ENCODE results near the gene PPP1R13B. TPM values are rescaled to one million over a fixed set of nuclear protein-coding genes. Genes with fewer than 3 reads are reported as not detected.
"Not testable (repeated sequence)": the region's sequence is repeated elsewhere in the genome, so short reads cannot be mapped to it uniquely, and the experiment has no call there.

PPP1R13B gene
- total RNA-seq, 3 donors from 2014 or later: 6.4 to 21.8 (median 18.4) TPM

GRCh38 chr14:103695296-103696069, 151.9 kb downstream of the PPP1R13B start:
- Histone ChIP-seq H3K27ac (no peak overlapping the region), H3K4me1 (peaks cover 3 to 16% of the 10 kb centered on the region in 2 donors), H3K9me3 (no peaks in the 10 kb centered on the region), H3K4me3 (no peak overlapping the region), H3K27me3 (no peaks in the 10 kb centered on the region), H3K36me3 (no peaks in the 10 kb centered on the region)
- no peak for DNase-seq (ENCODE audit: low spot score in 2 of 2)
- intact Hi-C loops (cut with DNase I; ENCODE audit: low total_unique reads): no loop called here
- TF ChIP-seq CTCF (IDR thresholded peaks at IDR 0.05): no peak
- no peak for TF ChIP-seq POLR2AphosphoS5 (IDR thresholded peaks at IDR 0.05)
- no peak for TF ChIP-seq POLR2A (IDR thresholded peaks at IDR 0.05)

- TF ChIP-seq CTCF (IDR thresholded peaks at IDR 0.05) (no peak), POLR2AphosphoS5 (IDR thresholded peaks at IDR 0.05) (no peak), POLR2A (IDR thresholded peaks at IDR 0.05) (no peak)
- Histone ChIP-seq H3K9me3 (no peaks in the 10 kb centered on the region), H3K36me3 (no peaks in the 10 kb centered on the region), H3K27ac (no peak overlapping the region), H3K4me3 (no peak overlapping the region), H3K4me1 (peaks cover 3 to 16% of the 10 kb centered on the region in 2 donors), H3K27me3 (no peaks in the 10 kb centered on the region)
- DNase-seq (ENCODE audit: low spot score in 2 of 2): no peak
- intact Hi-C loops (cut with DNase I; ENCODE audit: low total_unique reads): no loop called here
Observed at GRCh38 chr14:103694572-103695026, 152.8 kb downstream of the PPP1R13B start.

- TF ChIP-seq POLR2AphosphoS5 (IDR thresholded peaks at IDR 0.05) (no peak), CTCF (IDR thresholded peaks at IDR 0.05) (no peak), POLR2A (IDR thresholded peaks at IDR 0.05) (no peak)
- peaks cover 3 to 16% of the 10 kb centered on the region in 2 donors for H3K4me1 ChIP-seq
- no peak overlapping the region for H3K4me3 ChIP-seq
- H3K27ac ChIP-seq: peak overlapping the region; percentile 35 to 50
- DNase-seq (ENCODE audit: low spot score in 2 of 2): peak; percentile 67 to 86
- H3K9me3 ChIP-seq: no peaks in the 10 kb centered on the region
- intact Hi-C loops (cut with DNase I; ENCODE audit: low total_unique reads): no loop called here
- no peaks in the 10 kb centered on the region for H3K36me3 ChIP-seq
- no peaks in the 10 kb centered on the region for H3K27me3 ChIP-seq
Observed at GRCh38 chr14:103693515-103693914, 153.9 kb downstream of the PPP1R13B start.

GRCh38 chr14:103692871-103693270, 154.5 kb downstream of the PPP1R13B start:
- H3K4me3 ChIP-seq: no peak overlapping the region
- H3K36me3 ChIP-seq: no peaks in the 10 kb centered on the region
- peaks cover 3 to 16% of the 10 kb centered on the region in 2 donors for H3K4me1 ChIP-seq
- TF ChIP-seq POLR2A (IDR thresholded peaks at IDR 0.05) (no peak), POLR2AphosphoS5 (IDR thresholded peaks at IDR 0.05) (no peak), CTCF (IDR thresholded peaks at IDR 0.05) (no peak)
- H3K27ac ChIP-seq: peak overlapping the region; percentile 46 to 50
- no peaks in the 10 kb centered on the region for H3K27me3 ChIP-seq
- intact Hi-C loops (cut with DNase I; ENCODE audit: low total_unique reads): no loop called here
- no peak for DNase-seq (ENCODE audit: low spot score in 2 of 2)
- H3K9me3 ChIP-seq: no peaks in the 10 kb centered on the region

- Histone ChIP-seq H3K27ac (no peak overlapping the region), H3K36me3 (no peaks in the 10 kb centered on the region), H3K4me1 (peaks cover 1 to 10% of the 10 kb centered on the region in 2 donors), H3K4me3 (no peak overlapping the region), H3K9me3 (no peaks in the 10 kb centered on the region), H3K27me3 (no peaks in the 10 kb centered on the region)
- DNase-seq (ENCODE audit: low spot score in 2 of 2): no peak
- intact Hi-C loops (cut with DNase I; ENCODE audit: low total_unique reads): no loop called here
- TF ChIP-seq POLR2A (IDR thresholded peaks at IDR 0.05): no peak
- no peak for TF ChIP-seq CTCF (IDR thresholded peaks at IDR 0.05)
- TF ChIP-seq POLR2AphosphoS5 (IDR thresholded peaks at IDR 0.05): no peak
Observed at GRCh38 chr14:103692159-103692558, 155.2 kb downstream of the PPP1R13B start.

- H3K27ac ChIP-seq; H3K36me3 ChIP-seq; H3K9me3 ChIP-seq; H3K4me3 ChIP-seq; H3K27me3 ChIP-seq; DNase-seq (ENCODE audit: low spot score in 2 of 2); intact Hi-C loops (cut with DNase I; ENCODE audit: low total_unique reads); H3K4me1 ChIP-seq: not testable (repeated sequence)
Observed at GRCh38 chr14:103691655-103692054, 155.7 kb downstream of the PPP1R13B start.

Measured in breast epithelium (tissue), 4 donors.